ENCODE results near the gene SLC24A3.

SLC24A3 gene

DNA sequence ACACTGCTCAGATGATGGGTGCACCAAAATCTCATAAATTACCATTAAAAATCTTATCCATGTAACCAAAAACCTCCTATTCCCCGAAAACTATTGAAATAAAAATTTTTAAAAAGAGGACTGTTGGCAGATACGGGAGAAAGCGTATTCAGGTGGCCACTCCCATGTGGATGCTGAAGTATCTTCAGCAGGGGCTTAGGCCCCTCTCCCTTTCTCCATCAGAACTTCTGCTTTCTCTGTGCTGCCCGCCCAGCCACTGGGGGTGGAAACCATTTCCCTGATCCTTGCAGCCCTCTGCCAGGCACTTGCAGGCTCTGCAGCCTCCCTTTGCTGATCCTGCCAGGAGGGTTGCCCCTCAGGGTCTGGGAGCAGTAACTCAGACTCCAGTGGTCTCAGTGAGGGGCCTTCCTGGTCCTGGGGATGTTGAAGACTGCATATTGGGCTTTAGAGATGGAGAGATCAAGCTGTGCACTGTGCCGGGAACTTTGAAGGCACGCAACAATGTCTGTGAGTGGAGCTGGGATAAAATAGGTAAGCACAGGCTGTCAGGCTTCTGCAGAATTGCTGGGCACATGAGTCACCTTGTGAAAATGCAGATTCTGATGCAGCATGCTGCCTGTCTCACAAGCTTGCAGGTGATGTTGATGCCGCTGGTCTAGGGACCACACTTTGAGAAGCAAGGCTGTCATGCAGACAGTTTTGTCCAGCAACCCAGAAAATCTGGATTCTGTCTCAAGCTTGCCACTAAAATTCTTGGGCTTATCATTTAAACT is 59.6 kb downstream of the SLC24A3 start:
- no peaks in the 10 kb centered on the region for H3K4me1 ChIP-seq (ENCODE audit: low read length)
- peaks cover 34% of the 10 kb centered on the region for H3K27me3 ChIP-seq (ENCODE audit: low read depth, low read length)
- no peaks in the 10 kb centered on the region for H3K36me3 ChIP-seq (replicated peaks; ENCODE audit: low read depth, low read length)
- no peaks in the 10 kb centered on the region for H3K79me2 ChIP-seq (ENCODE audit: low read length)
- no peaks in the 10 kb centered on the region for H3K9me3 ChIP-seq (ENCODE audit: insufficient read depth, low read length)
- H4K20me1 ChIP-seq (ENCODE audit: insufficient read depth, low read length), result no peaks in the 10 kb centered on the region
- no peak overlapping the region for H3K9ac ChIP-seq (ENCODE audit: low read length)
- TF ChIP-seq, protein P1, sequence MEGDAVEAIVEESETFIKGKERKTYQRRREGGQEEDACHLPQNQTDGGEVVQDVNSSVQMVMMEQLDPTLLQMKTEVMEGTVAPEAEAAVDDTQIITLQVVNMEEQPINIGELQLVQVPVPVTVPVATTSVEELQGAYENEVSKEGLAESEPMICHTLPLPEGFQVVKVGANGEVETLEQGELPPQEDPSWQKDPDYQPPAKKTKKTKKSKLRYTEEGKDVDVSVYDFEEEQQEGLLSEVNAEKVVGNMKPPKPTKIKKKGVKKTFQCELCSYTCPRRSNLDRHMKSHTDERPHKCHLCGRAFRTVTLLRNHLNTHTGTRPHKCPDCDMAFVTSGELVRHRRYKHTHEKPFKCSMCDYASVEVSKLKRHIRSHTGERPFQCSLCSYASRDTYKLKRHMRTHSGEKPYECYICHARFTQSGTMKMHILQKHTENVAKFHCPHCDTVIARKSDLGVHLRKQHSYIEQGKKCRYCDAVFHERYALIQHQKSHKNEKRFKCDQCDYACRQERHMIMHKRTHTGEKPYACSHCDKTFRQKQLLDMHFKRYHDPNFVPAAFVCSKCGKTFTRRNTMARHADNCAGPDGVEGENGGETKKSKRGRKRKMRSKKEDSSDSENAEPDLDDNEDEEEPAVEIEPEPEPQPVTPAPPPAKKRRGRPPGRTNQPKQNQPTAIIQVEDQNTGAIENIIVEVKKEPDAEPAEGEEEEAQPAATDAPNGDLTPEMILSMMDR (IDR thresholded peaks at IDR 0.05; ENCODE audit: low read depth, low read length), result no peak
- no peak for TF ChIP-seq EZH2phosphoT487 (IDR thresholded peaks at IDR 0.05; ENCODE audit: low read depth)
- H2AFZ ChIP-seq (ENCODE audit: low read depth, low read length), result no peak overlapping the region
- no peak overlapping the region for H3K4me3 ChIP-seq (ENCODE audit: low read length)
- H3K27ac ChIP-seq (ENCODE audit: low read length), result no peak overlapping the region
- H3K4me2 ChIP-seq (ENCODE audit: low read length), result no peak overlapping the region

DNA sequence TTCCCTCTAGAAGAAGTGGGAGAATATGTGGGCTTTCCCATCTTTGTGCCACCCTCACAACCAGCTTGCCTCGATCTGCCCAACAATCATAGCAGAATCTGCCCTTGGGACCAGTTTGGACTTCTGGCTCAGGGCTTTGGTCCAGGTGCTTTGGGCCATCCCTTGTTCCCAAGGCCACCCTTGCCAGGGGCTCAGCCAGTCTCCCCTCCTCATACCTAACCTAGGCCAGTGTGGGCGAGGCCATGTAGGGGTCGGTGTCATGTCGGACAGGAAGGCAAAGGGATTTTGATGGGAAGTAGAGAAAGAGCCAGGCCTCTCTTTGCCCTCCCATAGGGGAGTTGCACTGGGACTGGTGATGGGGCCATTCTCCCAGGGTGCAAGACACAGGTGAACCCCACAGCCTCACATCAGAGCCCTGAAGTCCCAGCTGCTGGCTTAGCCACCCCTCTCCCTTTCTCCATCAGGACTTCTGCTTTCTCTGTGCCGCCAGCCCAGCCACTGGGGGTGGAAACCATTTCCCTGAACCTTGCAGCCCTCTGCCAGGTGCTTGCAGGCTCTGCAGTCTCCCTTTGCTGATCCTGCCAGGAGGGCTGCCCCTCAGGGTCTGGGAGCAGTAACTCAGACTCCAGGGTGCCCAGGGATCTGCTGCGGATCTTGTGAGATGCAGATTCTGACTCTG is 60.7 kb downstream of the SLC24A3 start:
- H3K27ac ChIP-seq (ENCODE audit: low read length), result no peak overlapping the region
- H3K79me2 ChIP-seq (ENCODE audit: low read length), result no peaks in the 10 kb centered on the region
- H3K36me3 ChIP-seq (replicated peaks; ENCODE audit: low read depth, low read length), result no peaks in the 10 kb centered on the region
- H3K9me3 ChIP-seq (ENCODE audit: insufficient read depth, low read length), result no peaks in the 10 kb centered on the region
- H2AFZ ChIP-seq (ENCODE audit: low read depth, low read length), result no peak overlapping the region
- TF ChIP-seq EZH2phosphoT487 (IDR thresholded peaks at IDR 0.05; ENCODE audit: low read depth), result no peak
- TF ChIP-seq, protein P1 (IDR thresholded peaks at IDR 0.05; ENCODE audit: low read depth, low read length), result no peak
- H3K4me3 ChIP-seq (ENCODE audit: low read length), result no peak overlapping the region
- no peaks in the 10 kb centered on the region for H4K20me1 ChIP-seq (ENCODE audit: insufficient read depth, low read length)
- peaks cover 41% of the 10 kb centered on the region for H3K27me3 ChIP-seq (ENCODE audit: low read depth, low read length)
- H3K4me2 ChIP-seq (ENCODE audit: low read length), result no peak overlapping the region
- H3K9ac ChIP-seq (ENCODE audit: low read length), result no peak overlapping the region
- H3K4me1 ChIP-seq (ENCODE audit: low read length), result no peaks in the 10 kb centered on the region

DNA sequence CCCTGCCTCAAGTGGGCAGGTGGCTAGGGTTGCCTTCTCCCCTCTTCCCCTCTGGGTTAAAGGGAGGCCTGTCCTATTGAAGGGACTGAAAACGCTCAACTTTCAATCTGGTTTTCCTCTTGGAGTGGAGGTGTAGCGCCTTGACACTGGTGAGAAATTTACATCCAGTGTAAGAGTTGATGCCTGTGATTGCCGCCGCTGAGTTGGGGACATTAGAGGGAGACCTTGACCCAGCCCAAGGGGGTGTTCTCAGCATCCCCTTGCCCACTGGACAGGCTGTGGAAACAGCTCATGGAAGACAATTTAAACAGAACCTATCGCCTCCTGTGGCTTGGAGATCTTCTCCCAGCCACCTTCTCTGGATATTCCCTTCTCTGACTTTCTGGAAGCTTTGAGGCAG is 61.6 kb downstream of the SLC24A3 start:
- TF ChIP-seq EZH2phosphoT487 (IDR thresholded peaks at IDR 0.05; ENCODE audit: low read depth), result no peak
- TF ChIP-seq, protein P1 (IDR thresholded peaks at IDR 0.05; ENCODE audit: low read depth, low read length), result no peak
- no peak overlapping the region for H3K4me3 ChIP-seq (ENCODE audit: low read length)
- no peaks in the 10 kb centered on the region for H3K79me2 ChIP-seq (ENCODE audit: low read length)
- no peak overlapping the region for H2AFZ ChIP-seq (ENCODE audit: low read depth, low read length)
- no peaks in the 10 kb centered on the region for H3K36me3 ChIP-seq (replicated peaks; ENCODE audit: low read depth, low read length)
- no peaks in the 10 kb centered on the region for H3K9me3 ChIP-seq (ENCODE audit: insufficient read depth, low read length)
- no peak overlapping the region for H3K27ac ChIP-seq (ENCODE audit: low read length)
- H3K27me3 ChIP-seq (ENCODE audit: low read depth, low read length), result peaks cover 48% of the 10 kb centered on the region
- no peaks in the 10 kb centered on the region for H4K20me1 ChIP-seq (ENCODE audit: insufficient read depth, low read length)
- no peaks in the 10 kb centered on the region for H3K4me1 ChIP-seq (ENCODE audit: low read length)
- H3K4me2 ChIP-seq (ENCODE audit: low read length), result no peak overlapping the region
- H3K9ac ChIP-seq (ENCODE audit: low read length), result no peak overlapping the region

DNA sequence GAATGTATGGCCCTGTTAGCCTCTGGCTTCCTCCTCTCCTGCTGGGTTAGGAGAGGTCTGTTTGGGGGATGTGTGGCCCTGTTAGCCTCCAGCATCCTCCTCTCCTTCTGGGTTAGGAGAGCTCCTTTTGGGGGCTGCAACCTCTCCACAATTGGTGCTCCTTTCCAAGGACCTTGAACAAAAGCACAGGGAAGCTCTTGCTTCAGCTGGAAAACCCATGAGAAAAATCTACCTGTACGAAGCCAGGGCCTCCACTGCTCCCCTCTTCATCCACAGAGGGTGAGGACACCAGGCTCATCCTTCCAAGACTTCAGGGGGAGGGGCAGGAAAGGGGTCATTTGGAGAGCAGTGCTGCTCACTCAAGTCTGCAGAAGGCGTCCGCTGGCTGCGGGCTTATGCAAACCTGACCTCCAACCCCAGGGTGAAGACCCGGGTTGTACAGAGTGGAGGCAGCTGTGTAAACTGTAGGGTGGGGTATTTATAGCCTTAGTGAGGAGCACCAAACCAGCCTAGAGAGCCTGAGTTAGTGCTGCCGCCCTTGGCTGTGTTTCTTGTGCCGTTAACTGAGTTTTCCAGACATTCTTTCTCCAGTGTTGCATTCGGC is 62.1 kb downstream of the SLC24A3 start:
- Histone ChIP-seq H3K27me3 (ENCODE audit: low read depth, low read length) (peaks cover 48% of the 10 kb centered on the region), H3K9ac (ENCODE audit: low read length) (no peak overlapping the region), H3K4me3 (ENCODE audit: low read length) (no peak overlapping the region), H4K20me1 (ENCODE audit: insufficient read depth, low read length) (no peaks in the 10 kb centered on the region), H2AFZ (ENCODE audit: low read depth, low read length) (no peak overlapping the region), H3K4me2 (ENCODE audit: low read length) (no peak overlapping the region), H3K36me3 (replicated peaks; ENCODE audit: low read depth, low read length) (no peaks in the 10 kb centered on the region), H3K27ac (ENCODE audit: low read length) (no peak overlapping the region), H3K79me2 (ENCODE audit: low read length) (no peaks in the 10 kb centered on the region), H3K9me3 (ENCODE audit: insufficient read depth, low read length) (no peaks in the 10 kb centered on the region), H3K4me1 (ENCODE audit: low read length) (no peaks in the 10 kb centered on the region)
- no peak for TF ChIP-seq EZH2phosphoT487 (IDR thresholded peaks at IDR 0.05; ENCODE audit: low read depth)
- TF ChIP-seq, protein P1 (IDR thresholded peaks at IDR 0.05; ENCODE audit: low read depth, low read length), result no peak
